AG04449 (cell line): ENCODE results near the gene MPHOSPH9.

Experiments used
- CTCF ChIA-PET: fragments of 350-600 bp; formaldehyde crosslinking; extraction: SDS; loops from one replicate; lab custom pipeline; 2021; ENCODE audit warnings: antibody characterized with exemption; lab: Yijun Ruan, JAX
- POLR2A ChIA-PET: fragments of 400-600, 350-600 bp; formaldehyde crosslinking; extraction: SDS; loops from one replicate; lab custom pipeline; 2020; ENCODE audit warnings: antibody characterized with exemption, inconsistent platforms; lab: Yijun Ruan, JAX
- DNase-seq: peaks from one replicate; pipeline ENCODE4 v3.0.0-alpha.2; 2010; ENCODE audit warnings: low read depth, low spot score
- H3K4me3 ChIP-seq: 2 replicates; pipeline ENCODE4 v1.5.1; 2011; ENCODE audit warnings: low read depth, mild to moderate bottlenecking, control low read depth, low read length
- CTCF ChIP-seq: IDR thresholded peaks from one replicate; pipeline ENCODE4 v1.5.1; 2011; ENCODE audit warnings: mild to moderate bottlenecking, moderate library complexity, low read length, control low read depth, inconsistent platforms; ENCODE audit not compliant: insufficient read depth; ENCODE audit errors: missing control alignments

Gene MPHOSPH9

GRCh38 chr12:123245678-123246077 lies 12.7 kb upstream of the MPHOSPH9 start:
- CTCF ChIA-PET: no interaction called here
- TF ChIP-seq CTCF: no peak
- H3K4me3 ChIP-seq: no peak overlapping the region
- no peak for DNase-seq
- POLR2A ChIA-PET: no interaction called here

- no peak overlapping the region for H3K4me3 ChIP-seq
- no peak for DNase-seq
- no peak for TF ChIP-seq CTCF
- POLR2A ChIA-PET: interaction anchor here (0.7 kb wide), 2 partner anchors 11 to 181 kb away, joined by 3 read pairs; partner anchors contain the start of gene MPHOSPH9
- CTCF ChIA-PET: interaction anchor here (0.7 to 1.2 kb wide), 2 partner anchors 10 to 123 kb away, joined by 3 to 6 read pairs; partner anchors contain the start of gene MTRFR
Observed at GRCh38 chr12:123243671-123244262, 10.8 kb upstream of the MPHOSPH9 start.

DNA sequence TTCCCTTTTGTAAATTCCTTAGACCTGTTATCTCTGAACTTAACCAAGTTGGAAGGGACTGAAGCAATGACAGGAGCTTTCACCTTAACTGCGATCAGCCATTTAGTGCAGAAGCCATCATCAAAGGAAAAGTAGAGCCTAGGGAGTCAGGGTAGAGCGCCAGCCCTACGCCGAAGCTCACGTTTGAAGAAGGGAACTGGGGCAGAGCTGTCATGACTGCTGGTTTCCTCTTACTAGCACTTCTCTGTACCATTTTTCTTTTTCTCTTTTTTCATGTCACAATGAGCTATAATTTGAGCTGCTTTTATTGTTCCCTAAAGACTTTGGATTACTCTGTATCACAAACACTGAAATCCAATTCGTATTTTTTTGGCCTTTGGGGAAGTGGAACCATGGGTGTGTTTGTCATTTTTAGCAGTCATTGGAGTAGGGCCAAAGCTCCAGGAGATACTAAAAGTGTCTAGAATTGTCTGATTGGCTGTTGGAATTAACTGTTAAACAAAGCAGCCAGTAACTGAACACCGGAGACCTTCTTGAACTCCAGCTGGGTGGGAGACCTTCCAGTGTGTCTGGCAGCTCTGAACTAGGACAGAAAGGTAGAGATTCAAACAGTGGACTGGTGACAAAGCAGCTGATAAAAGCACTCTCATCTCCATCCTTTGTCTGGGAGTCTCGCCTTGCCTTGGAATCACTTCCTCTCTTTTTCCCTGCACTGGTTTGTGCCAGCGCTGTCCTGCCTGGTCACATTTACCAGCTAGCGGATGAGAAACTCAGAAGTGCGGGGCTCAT lies 9.4 kb upstream of the MPHOSPH9 start:
- CTCF ChIA-PET: interaction anchor here (0.9 to 13.0 kb wide), 6 partner anchors 7 to 449 kb away, joined by 3 to 312 read pairs (median 6); partner anchors contain the start of gene MTRFR
- TF ChIP-seq CTCF: no peak
- no peak for DNase-seq
- POLR2A ChIA-PET: interaction anchor here (1.1 to 2.5 kb wide), 2 partner anchors 9 to 266 kb away, joined by 3 to 15 read pairs; partner anchors contain the start of genes MPHOSPH9 and MTRFR
- no peak overlapping the region for H3K4me3 ChIP-seq

GRCh38 chr12:123238961-123239360 lies 6.0 kb upstream of the MPHOSPH9 start:
- ChIA-PET POLR2A (interaction anchor here (1.2 kb wide), 1 partner anchor 11 kb away, joined by 3 read pairs; no protein-coding TSS in a partner anchor), CTCF (interaction anchor here (0.9 to 13.0 kb wide), 27 partner anchors 10 to 601 kb away, joined by 3 to 312 read pairs (median 5); partner anchors contain the start of genes ARL6IP4 and OGFOD2)
- TF ChIP-seq CTCF: no peak
- DNase-seq: no peak
- H3K4me3 ChIP-seq: no peak overlapping the region

GRCh38 chr12:123238330-123238682 lies 5.4 kb upstream of the MPHOSPH9 start:
- no peak for TF ChIP-seq CTCF
- CTCF ChIA-PET: interaction anchor here (0.7 to 13.0 kb wide), 69 partner anchors 10 to 600 kb away, joined by 3 to 312 read pairs (median 4); partner anchors contain the start of genes ABCB9, ARL6IP4 and OGFOD2
- POLR2A ChIA-PET: interaction anchor here (0.7 to 1.2 kb wide), 5 partner anchors 12 to 262 kb away, joined by 3 to 6 read pairs (median 3); no protein-coding TSS in a partner anchor
- H3K4me3 ChIP-seq: no peak overlapping the region
- DNase-seq: no peak
